AG09309 (cell line): ENCODE results near the gene CCAR1.
A peak's percentile ranks its signal among the peaks of the same experiment; 100 is the strongest.
"Not testable (repeated sequence)": the region's sequence is repeated elsewhere in the genome, so short reads cannot be mapped to it uniquely, and the experiment has no call there.

ENCODE experiments used
- DNase-seq: peaks from one replicate; pipeline ENCODE4 v3.0.0-alpha.2; 2010; ENCODE audit warnings: low read depth
- H3K4me3 ChIP-seq: 2 replicates; pipeline ENCODE4 v1.5.1; 2011; ENCODE audit warnings: mild to moderate bottlenecking, low read depth, low read length, moderate library complexity; ENCODE audit not compliant: control insufficient read depth
- CTCF ChIP-seq: IDR thresholded peaks from 2 replicates; pipeline ENCODE4 v1.5.1; 2011; ENCODE audit warnings: mild to moderate bottlenecking, low read depth, low read length, inconsistent platforms; ENCODE audit not compliant: insufficient read depth, control insufficient read depth; ENCODE audit errors: missing control alignments

Gene CCAR1

GRCh38 chr10:68717435-68717834, 3.6 kb upstream of the CCAR1 start:
- TF ChIP-seq CTCF = no peak
- no peak overlapping the region for H3K4me3 ChIP-seq
- DNase-seq = no peak

GRCh38 chr10:68721673-68722335, 765 bp downstream of the CCAR1 start:
- no peak for DNase-seq
- TF ChIP-seq CTCF = no peak
- peak overlapping the region; percentile 96 for H3K4me3 ChIP-seq

- no peak for DNase-seq
- no peak for TF ChIP-seq CTCF
- no peak overlapping the region for H3K4me3 ChIP-seq
Observed at GRCh38 chr10:68725016-68725415, 4.0 kb downstream of the CCAR1 start.

- TF ChIP-seq CTCF = no peak
- no peak for DNase-seq
- H3K4me3 ChIP-seq = no peak overlapping the region
Observed at GRCh38 chr10:68727146-68727545, 6.1 kb downstream of the CCAR1 start.

- TF ChIP-seq CTCF = no peak
- no peak overlapping the region for H3K4me3 ChIP-seq
- no peak for DNase-seq
Observed at GRCh38 chr10:68732651-68733050, 11.6 kb downstream of the CCAR1 start.

GRCh38 chr10:68734349-68734748, 13.3 kb downstream of the CCAR1 start:
- TF ChIP-seq CTCF = no peak
- no peak overlapping the region for H3K4me3 ChIP-seq
- DNase-seq = no peak

- TF ChIP-seq CTCF = no peak
- DNase-seq = no peak
- H3K4me3 ChIP-seq = no peak overlapping the region
Observed at GRCh38 chr10:68735119-68735518, 14.1 kb downstream of the CCAR1 start.

GRCh38 chr10:68735739-68736138, 14.7 kb downstream of the CCAR1 start:
- not testable (repeated sequence) for DNase-seq, H3K4me3 ChIP-seq

- not testable (repeated sequence) for H3K4me3 ChIP-seq, DNase-seq
Observed at GRCh38 chr10:68740676-68741075, 19.6 kb downstream of the CCAR1 start.
